CD4-positive, alpha-beta memory T cell (primary cell): ENCODE data around the gene FAM219B. TPM values are rescaled to one million over a fixed set of nuclear protein-coding genes. Genes with fewer than 3 reads are reported as not detected.

Experiments used
- CTCF ChIA-PET: fragments of 350-600 bp; sonication (Branson Sonifier 250); formaldehyde crosslinking; loops from one replicate; lab custom pipeline; 2021; ENCODE audit warnings: inconsistent platforms; ENCODE audit not compliant: partially characterized antibody; lab: Charles Lee
- POLR2A ChIA-PET: fragments of 350-600 bp; sonication (Branson Sonifier 250); formaldehyde crosslinking; loops from one replicate; lab custom pipeline; 2021; ENCODE audit not compliant: partially characterized antibody; lab: Charles Lee
- DNase-seq, 5 donors: peaks; one replicate each; pipeline versions ENCODE4 v3.0.0 to v3.0.0-alpha.2; 2020 to 2022; ENCODE audit warnings: mixed read lengths in 1 of 5
- H3K27ac ChIP-seq: one replicate; pipeline ENCODE4 v1.7.0; 2013; ENCODE audit warnings: low read depth, low read length
- H3K27me3 ChIP-seq: 2 replicates; pipeline ENCODE4 v1.7.0; 2013; ENCODE audit warnings: mild to moderate bottlenecking, low read length, moderate library complexity; ENCODE audit not compliant: insufficient read depth
- H3K36me3 ChIP-seq: 2 replicates; pipeline ENCODE4 v1.7.0; 2013; ENCODE audit warnings: mild to moderate bottlenecking, low read length, moderate library complexity; ENCODE audit not compliant: insufficient read depth
- H3K4me1 ChIP-seq: 2 replicates; pipeline ENCODE4 v1.7.0; 2013; ENCODE audit warnings: mild to moderate bottlenecking, low read length, moderate library complexity; ENCODE audit not compliant: insufficient read depth
- H3K4me3 ChIP-seq, 2 donors: one replicate each; pipeline ENCODE4 v1.7.0; 2013; ENCODE audit warnings: low read length in 2 of 2, mild to moderate bottlenecking in 1 of 2
- H3K9me3 ChIP-seq, 2 donors: one replicate each; pipeline ENCODE4 v1.7.0; 2013; ENCODE audit warnings: low read length in 2 of 2, control low read depth in 1 of 2; ENCODE audit not compliant: control insufficient read depth in 1 of 2
- H3K27ac Mint-ChIP-seq, 7 donors: one replicate each; pipeline ENCODE4 v1.8.0; 2020 to 2021; ENCODE audit warnings: mixed read lengths in 7 of 7, mild to moderate bottlenecking in 6 of 7, inconsistent platforms in 3 of 7, moderate library complexity in 3 of 7
- H3K27me3 Mint-ChIP-seq, 2 donors: one replicate each; pipeline ENCODE4 v1.8.0; 2020 to 2021; ENCODE audit warnings: mixed read lengths in 2 of 2
- H3K36me3 Mint-ChIP-seq, 2 donors: one replicate each; pipeline ENCODE4 v1.8.0; 2020 to 2021; ENCODE audit warnings: mixed read lengths in 2 of 2, inconsistent platforms in 1 of 2, mild to moderate bottlenecking in 1 of 2
- H3K4me1 Mint-ChIP-seq, 4 donors: one replicate each; pipeline ENCODE4 v1.8.0; 2020 to 2021; ENCODE audit warnings: mixed read lengths in 4 of 4, mild to moderate bottlenecking in 1 of 4
- H3K4me3 Mint-ChIP-seq, 8 donors: one replicate each; pipeline ENCODE4 v1.8.0; 2020 to 2021; ENCODE audit warnings: mixed read lengths in 8 of 8, mild to moderate bottlenecking in 7 of 8, moderate library complexity in 6 of 8, inconsistent platforms in 3 of 8
- H3K9me3 Mint-ChIP-seq, 8 donors: one replicate each; pipeline ENCODE4 v1.8.0; 2020 to 2021; ENCODE audit warnings: mixed read lengths in 8 of 8, mild to moderate bottlenecking in 5 of 8, inconsistent platforms in 3 of 8, moderate library complexity in 1 of 8
- intact Hi-C: fragments of 100-400 bp; cut with micrococcal nuclease; formaldehyde crosslinking; loops from one replicate; pipeline ENCODE4 v1.15.1; 2023
- polyA plus RNA-seq, 2 donors: library from polyadenylated mRNA; unstranded; fragments of 300-500 nt; fragmentation: Illumina TruSeq; gene quantifications; one replicate each; pipeline ENCODE4 v1.2.3, GENCODE V29; 2021
- total RNA-seq, 2 experiments: library from RNA; stranded (reverse); gene quantifications; one replicate each; pipeline ENCODE4 v1.2.3, GENCODE V29; 2021

The FAM219B gene
- total and polyA plus RNA-seq, 4 experiments from 2014 or later: 17.4 to 117 (median 63.6) TPM

- CTCF ChIA-PET: interaction anchor here (0.7 to 1.7 kb wide), 8 partner anchors 10 to 48 kb away, joined by 3 to 10 read pairs (median 5); partner anchors contain the start of gene FAM219B
- no peaks in the 10 kb centered on the region for H3K27me3 Mint-ChIP-seq
- H3K27ac Mint-ChIP-seq: peak overlapping the region; percentile 52 to 94 (median 80)
- no peaks in the 10 kb centered on the region for H3K9me3 ChIP-seq
- peaks cover 10% of the 10 kb centered on the region for H3K36me3 ChIP-seq
- no peak overlapping the region for H3K4me3 ChIP-seq
- peaks cover 17 to 46% (median 30%) of the 10 kb centered on the region in 4 donors for H3K4me1 Mint-ChIP-seq
- H3K4me1 ChIP-seq: peaks cover 35% of the 10 kb centered on the region
- peak overlapping the region in 2 of 8 donors; percentile 4 to 5 for H3K4me3 Mint-ChIP-seq
- DNase-seq: no peak
- intact Hi-C loops: no loop called here
- POLR2A ChIA-PET: interaction anchor here (0.7 to 3.6 kb wide), 7 partner anchors 10 to 48 kb away, joined by 3 to 20 read pairs (median 5); partner anchors contain the start of genes FAM219B and MPI
- H3K36me3 Mint-ChIP-seq: peaks cover 2 to 26% of the 10 kb centered on the region in 2 donors
- H3K27me3 ChIP-seq: no peaks in the 10 kb centered on the region
- H3K27ac ChIP-seq: no peak overlapping the region
- H3K9me3 Mint-ChIP-seq: no peaks in the 10 kb centered on the region
Measured at GRCh38 chr15:74858369-74858740, 48.3 kb downstream of the FAM219B start.

GRCh38 chr15:74857671-74858368, 48.8 kb downstream of the FAM219B start:
- no peaks in the 10 kb centered on the region for H3K9me3 ChIP-seq
- ChIA-PET POLR2A (interaction anchor here (0.6 to 3.6 kb wide), 8 partner anchors 11 to 296 kb away, joined by 3 to 20 read pairs (median 4); partner anchors contain the start of genes FAM219B and MPI), CTCF (interaction anchor here (0.7 to 1.7 kb wide), 6 partner anchors 10 to 49 kb away, joined by 3 to 10 read pairs (median 5); partner anchors contain the start of gene FAM219B)
- H3K27ac ChIP-seq: no peak overlapping the region
- no peaks in the 10 kb centered on the region for H3K27me3 ChIP-seq
- DNase-seq: no peak
- peaks cover 15% of the 10 kb centered on the region for H3K36me3 ChIP-seq
- Mint-ChIP-seq H3K4me1 (peaks cover 18 to 47% (median 30%) of the 10 kb centered on the region in 4 donors), H3K9me3 (no peaks in the 10 kb centered on the region), H3K27me3 (no peaks in the 10 kb centered on the region), H3K27ac (peak overlapping the region; percentile 52 to 94 (median 80)), H3K36me3 (peaks cover 4 to 30% of the 10 kb centered on the region in 2 donors), H3K4me3 (peak overlapping the region in 2 of 8 donors; percentile 5 to 39)
- intact Hi-C loops: loop anchor here (2.0 kb wide), 1 partner anchor 13 kb away; no protein-coding TSS in a partner anchor
- H3K4me3 ChIP-seq: no peak overlapping the region
- peaks cover 32% of the 10 kb centered on the region for H3K4me1 ChIP-seq

GRCh38 chr15:74857082-74857655, 49.5 kb downstream of the FAM219B start:
- H3K36me3 Mint-ChIP-seq: peaks cover 7 to 36% of the 10 kb centered on the region in 2 donors
- H3K27me3 ChIP-seq: no peaks in the 10 kb centered on the region
- ChIA-PET POLR2A (interaction anchor here (0.6 to 3.6 kb wide), 3 partner anchors 11 to 295 kb away, joined by 4 to 20 read pairs (median 5); no protein-coding TSS in a partner anchor), CTCF (interaction anchor here (0.7 to 2.7 kb wide), 6 partner anchors 13 to 64 kb away, joined by 3 to 11 read pairs (median 7); partner anchors contain the start of gene FAM219B)
- H3K4me1 Mint-ChIP-seq: peaks cover 18 to 47% (median 30%) of the 10 kb centered on the region in 4 donors
- H3K27me3 Mint-ChIP-seq: no peaks in the 10 kb centered on the region
- H3K9me3 ChIP-seq: no peaks in the 10 kb centered on the region
- H3K4me3 Mint-ChIP-seq: peak overlapping the region in 1 of 8 donors; percentile 17
- peaks cover 22% of the 10 kb centered on the region for H3K36me3 ChIP-seq
- peak overlapping the region; percentile 74 to 94 (median 80) for H3K27ac Mint-ChIP-seq
- intact Hi-C loops: loop anchor here (2.0 kb wide), 1 partner anchor 14 kb away; no protein-coding TSS in a partner anchor
- peaks cover 32% of the 10 kb centered on the region for H3K4me1 ChIP-seq
- H3K4me3 ChIP-seq: no peak overlapping the region
- no peak for DNase-seq
- no peaks in the 10 kb centered on the region for H3K9me3 Mint-ChIP-seq
- peak overlapping the region; percentile 11 for H3K27ac ChIP-seq

- no peaks in the 10 kb centered on the region for H3K9me3 Mint-ChIP-seq
- H3K36me3 ChIP-seq: peaks cover 28% of the 10 kb centered on the region
- POLR2A ChIA-PET: interaction anchor here (0.6 to 3.6 kb wide), 5 partner anchors 9 to 13 kb away, joined by 3 to 20 read pairs (median 3); no protein-coding TSS in a partner anchor
- no peak overlapping the region for H3K27ac ChIP-seq
- intact Hi-C loops: loop anchor here (2.0 kb wide), 1 partner anchor 14 kb away; no protein-coding TSS in a partner anchor
- peaks cover 9 to 42% of the 10 kb centered on the region in 2 donors for H3K36me3 Mint-ChIP-seq
- H3K27ac Mint-ChIP-seq: peak overlapping the region in 5 of 7 donors; percentile 17 to 93 (median 74)
- no peak for DNase-seq
- H3K4me1 Mint-ChIP-seq: peaks cover 18 to 47% (median 30%) of the 10 kb centered on the region in 4 donors
- CTCF ChIA-PET: interaction anchor here (0.7 to 2.7 kb wide), 4 partner anchors 13 to 90 kb away, joined by 3 to 11 read pairs (median 4); no protein-coding TSS in a partner anchor
- H3K27me3 Mint-ChIP-seq: no peaks in the 10 kb centered on the region
- H3K27me3 ChIP-seq: no peaks in the 10 kb centered on the region
- H3K9me3 ChIP-seq: no peaks in the 10 kb centered on the region
- H3K4me3 Mint-ChIP-seq: peak overlapping the region in 1 of 8 donors; percentile 17
- H3K4me1 ChIP-seq: peaks cover 32% of the 10 kb centered on the region
- no peak overlapping the region for H3K4me3 ChIP-seq
Measured at GRCh38 chr15:74856537-74856936, 50.1 kb downstream of the FAM219B start.

GRCh38 chr15:74855857-74856256, 50.8 kb downstream of the FAM219B start:
- POLR2A ChIA-PET: interaction anchor here (0.6 to 3.6 kb wide), 4 partner anchors 9 to 13 kb away, joined by 3 to 20 read pairs (median 3); no protein-coding TSS in a partner anchor

GRCh38 chr15:74854453-74855022, 52.1 kb downstream of the FAM219B start:
- Mint-ChIP-seq H3K27me3 (no peaks in the 10 kb centered on the region), H3K4me3 (no peak overlapping the region), H3K9me3 (no peaks in the 10 kb centered on the region), H3K4me1 (peaks cover 16 to 39% (median 28%) of the 10 kb centered on the region in 4 donors), H3K27ac (peak overlapping the region in 1 of 7 donors; percentile 22), H3K36me3 (peaks cover 16 to 58% of the 10 kb centered on the region in 2 donors)
- ChIA-PET POLR2A (interaction anchor here (1.0 to 1.4 kb wide), 2 partner anchors 9 kb away, joined by 3 read pairs; no protein-coding TSS in a partner anchor), CTCF (interaction anchor here (1.5 to 2.7 kb wide), 3 partner anchors 10 to 47 kb away, joined by 3 to 11 read pairs (median 6); no protein-coding TSS in a partner anchor)
- intact Hi-C loops: no loop called here
- DNase-seq: no peak
- Histone ChIP-seq H3K27me3 (no peaks in the 10 kb centered on the region), H3K36me3 (peaks cover 48% of the 10 kb centered on the region), H3K9me3 (no peaks in the 10 kb centered on the region), H3K4me3 (no peak overlapping the region), H3K27ac (no peak overlapping the region), H3K4me1 (peaks cover 31% of the 10 kb centered on the region)

More at GRCh38 chr15:74855857-74856256, 50.8 kb downstream of the FAM219B start:
- intact Hi-C loops: loop anchor here (2.0 kb wide), 1 partner anchor 15 kb away; no protein-coding TSS in a partner anchor
- H3K4me1 ChIP-seq: peaks cover 32% of the 10 kb centered on the region
- no peaks in the 10 kb centered on the region for H3K27me3 ChIP-seq
- no peak for DNase-seq
- H3K36me3 ChIP-seq: peaks cover 35% of the 10 kb centered on the region
- peak overlapping the region in 4 of 7 donors; percentile 64 to 81 (median 68) for H3K27ac Mint-ChIP-seq
- H3K4me3 Mint-ChIP-seq: peak overlapping the region in 2 of 8 donors; percentile 25 to 46
- H3K36me3 Mint-ChIP-seq: peaks cover 14 to 49% of the 10 kb centered on the region in 2 donors
- peaks cover 18 to 42% (median 30%) of the 10 kb centered on the region in 4 donors for H3K4me1 Mint-ChIP-seq
- no peaks in the 10 kb centered on the region for H3K27me3 Mint-ChIP-seq
- H3K4me3 ChIP-seq: no peak overlapping the region
- H3K9me3 ChIP-seq: no peaks in the 10 kb centered on the region
- H3K9me3 Mint-ChIP-seq: no peaks in the 10 kb centered on the region
- no peak overlapping the region for H3K27ac ChIP-seq
- CTCF ChIA-PET: interaction anchor here (0.7 to 2.7 kb wide), 5 partner anchors 14 to 122 kb away, joined by 3 to 11 read pairs (median 3); no protein-coding TSS in a partner anchor
